HL-60/S4 treated with phorbol 12-myristate 13-acetate at 8.2 ng/mL for 4 days and 3 days (cell line): ENCODE data around the gene LNPEP.
"Not testable (repeated sequence)": the region's sequence is repeated elsewhere in the genome, so short reads cannot be mapped to it uniquely, and the experiment has no call there.

Experiments
- in situ Hi-C: fragments of 300-500 bp; cut with MboI; formaldehyde crosslinking; loops from 2 replicates; pipeline ENCODE4 v1.15.0; 2022; ENCODE audit warnings: low sequenced_read_pairs

Gene LNPEP

DNA sequence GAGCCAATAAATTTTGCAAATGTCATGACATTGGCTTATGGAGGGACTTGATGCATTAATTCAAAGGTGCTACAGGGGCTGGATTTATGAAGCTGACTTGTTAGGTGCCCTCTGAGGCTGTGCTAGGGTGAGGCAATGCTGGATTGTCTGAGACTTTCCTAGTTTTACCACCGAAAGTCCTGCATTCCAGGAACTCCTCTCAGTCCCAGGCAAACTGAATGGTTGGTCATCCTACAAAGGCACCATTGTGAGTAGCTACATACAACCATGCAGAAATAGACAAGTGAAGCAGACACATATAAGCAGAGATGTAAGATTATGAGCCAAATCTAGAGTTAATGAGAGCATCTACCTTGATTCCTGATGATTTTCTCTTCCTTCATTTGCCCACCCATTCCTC, 111.2 kb downstream of the LNPEP start:
- in situ Hi-C loops = no loop called here

DNA sequence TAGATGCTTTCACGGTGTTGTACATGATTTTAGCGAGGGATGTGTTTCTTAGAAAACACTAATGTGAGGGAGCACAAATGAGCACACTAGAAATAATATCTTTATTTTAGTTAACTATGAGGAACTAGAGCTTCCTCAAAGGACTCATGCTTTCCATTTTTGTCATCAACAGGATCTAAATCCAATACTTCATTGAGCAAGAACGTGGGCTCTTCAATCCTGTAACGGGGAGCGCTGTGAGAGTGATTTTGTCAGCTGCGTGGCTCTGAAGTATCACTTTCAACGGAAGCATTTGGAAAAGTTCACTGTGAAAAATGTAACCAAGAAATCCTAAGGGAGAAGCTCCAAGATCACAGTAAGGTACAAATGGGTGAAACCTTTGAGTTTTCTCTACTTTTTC, 113.3 kb downstream of the LNPEP start:
- in situ Hi-C loops = no loop called here

DNA sequence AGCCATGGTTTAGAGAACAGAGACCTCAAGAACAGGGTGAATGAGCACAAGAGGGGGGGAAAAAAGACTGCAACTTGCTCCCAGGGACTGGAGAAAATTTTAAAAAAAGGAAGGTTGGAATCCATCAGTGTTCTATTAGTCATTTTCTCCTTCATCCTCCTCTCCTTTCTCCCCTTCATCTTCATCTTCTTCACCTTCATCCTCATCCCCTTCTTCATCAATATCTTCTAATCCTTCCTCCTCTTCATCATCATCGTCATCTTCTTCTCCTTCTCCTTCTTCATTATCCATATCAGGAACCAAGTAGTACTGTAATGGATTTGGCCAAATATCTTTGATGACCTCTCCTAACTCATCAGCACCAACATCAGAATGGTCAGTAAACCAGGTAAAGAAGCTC, 120.4 kb downstream of the LNPEP start:
- in situ Hi-C loops = no loop called here

DNA sequence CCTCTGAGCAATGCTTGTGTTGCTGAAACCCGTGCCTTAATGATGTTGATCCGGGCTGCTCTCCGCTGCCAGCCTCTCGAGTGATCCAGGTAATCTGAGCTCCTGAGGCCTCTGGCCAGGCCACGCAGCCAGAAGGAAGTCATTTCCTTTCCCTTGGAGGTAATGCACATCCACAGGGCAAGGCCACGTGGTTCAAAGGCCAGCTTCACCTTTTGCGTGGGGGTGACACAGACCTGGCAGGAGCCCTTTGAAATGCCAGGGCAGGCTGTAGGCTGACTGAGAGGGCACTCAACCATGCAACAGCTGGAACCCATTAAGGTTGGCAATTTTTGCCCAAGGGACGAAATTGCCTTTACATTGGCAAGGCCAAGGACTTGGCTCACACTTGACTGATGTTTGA, 126.2 kb downstream of the LNPEP start:
- in situ Hi-C loops = no loop called here

DNA sequence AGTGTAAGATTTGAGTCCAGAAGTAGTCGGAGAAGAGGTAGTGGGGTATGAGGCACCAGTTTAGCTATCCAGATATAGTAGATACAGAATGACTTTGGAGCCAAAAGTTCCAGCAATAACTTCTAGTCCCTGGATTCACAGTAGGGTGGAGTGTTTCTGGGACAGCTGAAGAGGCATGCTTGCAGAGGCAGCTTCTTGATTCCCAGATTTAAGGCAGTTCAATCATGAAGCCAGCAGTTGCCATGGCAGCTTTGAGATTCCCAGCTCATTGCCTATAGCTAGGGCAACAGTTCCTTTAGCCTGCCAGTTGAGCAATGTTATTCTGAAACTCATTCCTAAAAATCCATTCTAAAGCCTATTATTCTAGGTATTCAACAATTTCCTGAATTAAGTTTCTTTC, 127.4 kb downstream of the LNPEP start:
- in situ Hi-C loops = no loop called here

DNA sequence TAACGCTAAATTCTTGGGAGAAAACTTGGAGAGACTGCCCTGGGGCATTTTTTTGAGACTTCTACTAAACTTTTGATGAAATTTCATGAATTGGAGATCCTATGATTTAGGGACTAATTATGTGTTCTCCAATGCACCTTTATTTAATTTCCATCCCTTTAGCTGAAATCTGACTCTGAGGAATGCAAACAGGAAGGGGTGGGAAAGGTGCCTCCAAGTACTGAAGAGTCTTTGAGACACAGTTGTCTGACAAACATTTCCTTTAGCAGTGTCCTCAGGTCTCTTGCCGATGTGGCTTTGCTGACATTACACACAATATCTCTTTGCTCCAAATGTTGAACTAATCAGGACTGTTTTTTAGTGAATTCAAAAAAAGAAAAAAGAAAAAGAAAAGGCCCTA, 129.6 kb downstream of the LNPEP start:
- in situ Hi-C loops = no loop called here

DNA sequence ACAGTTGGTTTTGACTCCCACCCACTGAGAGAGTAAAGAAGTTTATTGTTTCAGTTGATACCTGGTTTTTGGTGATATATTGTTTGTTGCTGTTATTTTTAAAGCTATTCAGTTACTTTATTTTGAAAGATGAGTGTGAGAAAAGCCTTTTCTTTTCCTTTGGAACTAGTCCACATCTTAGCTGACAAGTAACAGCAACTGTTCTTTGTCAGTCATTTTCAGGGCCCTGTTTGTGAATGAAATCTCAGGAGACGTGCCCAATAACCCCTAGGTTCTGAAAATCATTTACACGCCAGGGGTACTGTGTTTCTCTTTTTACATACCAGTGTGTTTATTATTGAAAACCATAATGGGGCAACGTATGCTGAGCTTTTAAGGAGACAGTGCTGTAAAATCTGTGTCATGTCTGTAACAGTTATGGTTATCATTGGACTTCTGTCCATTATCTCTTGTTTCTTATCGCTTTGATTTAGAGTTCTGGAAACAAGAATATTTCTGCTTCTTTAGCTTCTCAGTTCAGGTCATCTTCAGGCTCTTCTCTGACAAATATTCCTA, 131.5 kb downstream of the LNPEP start:
- in situ Hi-C loops = no loop called here

DNA sequence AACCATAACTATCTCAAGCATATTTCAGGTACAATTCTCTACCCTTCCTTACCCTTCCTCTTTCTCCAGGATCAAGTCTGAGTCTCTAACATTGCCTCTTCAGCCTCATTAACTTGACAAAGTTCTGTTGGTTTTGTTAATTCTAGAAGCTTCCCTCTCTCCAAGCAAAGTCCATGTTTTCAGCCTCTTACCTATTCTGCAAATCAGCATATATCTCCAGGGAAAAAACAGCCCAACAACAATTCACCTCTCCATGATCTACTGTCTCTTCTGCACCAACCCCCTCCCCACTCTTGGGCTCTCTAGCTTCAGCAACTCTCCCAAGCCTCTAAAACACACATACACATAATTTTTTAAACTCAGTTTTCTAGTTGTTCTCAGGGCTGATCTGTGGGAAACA, 134.4 kb downstream of the LNPEP start:
- in situ Hi-C loops = no loop called here

DNA sequence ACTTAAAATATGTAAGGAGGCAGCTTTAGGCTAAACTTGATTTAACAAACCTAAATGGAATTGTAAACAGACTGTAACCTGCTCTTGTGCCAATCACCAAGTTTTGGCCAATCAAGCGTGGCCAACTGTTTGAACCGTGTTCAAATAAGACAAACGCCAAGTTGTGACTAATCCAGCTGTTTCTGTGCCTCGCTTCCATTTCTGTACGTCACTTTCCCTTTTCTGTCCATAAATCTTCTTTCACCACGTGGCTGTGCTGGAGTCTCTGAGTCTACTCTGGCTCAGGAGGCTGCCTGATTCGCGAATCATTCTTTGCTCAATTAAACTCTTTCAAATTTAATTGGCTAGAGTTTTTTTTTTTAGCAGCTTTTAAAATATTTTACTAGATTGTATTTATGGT, 135.2 kb downstream of the LNPEP start:
- in situ Hi-C loops = no loop called here

DNA sequence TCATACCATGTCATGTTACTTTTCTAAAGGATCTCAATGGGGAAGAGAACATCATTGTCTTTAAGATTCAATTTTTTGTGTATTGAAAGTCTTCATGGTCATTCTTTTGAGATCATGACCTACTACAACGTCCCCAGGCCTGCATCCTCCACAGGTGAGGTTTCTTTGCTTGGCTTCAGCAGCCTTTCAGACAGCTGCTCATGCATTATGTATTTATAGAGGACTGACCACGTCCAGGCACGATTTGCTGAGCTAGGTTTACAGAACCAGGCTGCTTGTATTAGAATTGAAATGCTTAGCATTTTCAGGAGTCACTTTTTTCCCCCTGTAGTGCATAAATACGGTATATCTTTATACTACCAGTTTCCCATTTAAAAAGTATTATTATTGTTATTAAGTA, 136.1 kb downstream of the LNPEP start:
- in situ Hi-C loops = no loop called here

DNA sequence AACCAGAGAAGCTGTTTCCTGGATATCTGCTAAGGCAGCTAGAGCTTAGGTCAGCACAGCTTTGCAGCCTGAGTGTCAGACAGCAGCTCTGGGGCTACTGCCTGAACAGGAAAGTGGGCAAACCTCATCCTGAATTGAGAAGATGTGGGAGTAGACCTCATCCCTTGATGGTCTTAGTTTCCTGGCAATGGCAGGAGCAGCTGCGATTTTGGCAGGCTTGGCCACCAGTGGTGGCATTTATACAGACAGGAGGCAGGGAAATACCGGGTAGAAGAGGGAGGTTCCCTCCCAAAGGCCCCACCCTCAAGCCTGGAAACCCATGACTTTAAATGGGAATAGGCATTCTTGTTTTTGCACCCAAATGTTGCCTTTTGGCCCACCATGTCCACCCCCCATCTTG, 136.8 kb downstream of the LNPEP start:
- in situ Hi-C loops = no loop called here

DNA sequence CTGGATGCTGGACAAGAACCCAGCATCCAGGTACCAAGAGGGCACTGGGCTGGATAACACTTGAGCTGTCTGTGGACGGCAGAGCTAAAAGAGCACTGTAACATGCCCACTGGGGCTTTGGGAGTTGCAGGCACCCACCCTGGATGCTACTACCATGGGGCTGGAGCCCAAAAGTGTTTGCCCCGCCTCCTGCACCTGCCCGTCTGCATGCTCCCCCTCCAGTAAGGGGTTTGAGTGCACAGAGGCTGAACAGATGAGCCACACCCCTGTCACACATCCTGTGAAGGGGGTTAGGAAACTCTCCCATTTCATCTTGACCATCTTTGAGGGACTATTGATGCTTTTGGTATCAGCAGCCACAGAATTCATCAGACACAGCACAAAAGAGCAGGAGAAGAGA, 137.5 kb downstream of the LNPEP start:
- in situ Hi-C loops = no loop called here

DNA sequence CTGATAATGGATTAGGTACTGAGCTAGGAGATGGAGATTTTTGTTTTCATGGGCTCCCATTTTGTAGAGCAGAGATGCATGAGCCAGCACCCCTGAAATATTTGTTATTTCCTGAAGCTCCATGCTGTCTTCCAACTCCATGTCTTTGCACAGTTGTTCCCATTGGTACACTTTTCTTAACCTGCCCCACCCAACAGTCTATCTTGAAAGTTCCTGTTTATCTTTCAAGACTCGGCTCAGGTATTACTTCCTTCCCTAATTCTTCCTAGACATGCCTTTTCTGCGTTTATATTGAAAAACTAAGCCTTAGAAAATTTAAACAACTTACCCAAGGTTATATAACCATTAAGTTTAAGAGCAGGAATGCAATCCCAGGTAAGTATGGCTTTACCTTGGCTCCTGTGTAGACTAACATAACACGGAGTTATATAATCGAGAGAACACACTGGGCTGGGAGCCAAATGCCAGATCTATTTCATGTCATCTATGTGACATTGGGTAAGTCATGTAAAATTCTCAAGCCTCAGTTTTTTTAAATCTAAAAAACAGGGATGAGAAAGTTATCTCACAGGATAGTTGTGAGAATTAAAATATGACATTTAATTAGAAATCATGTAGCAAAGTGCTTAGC, 139.1 kb downstream of the LNPEP start:
- in situ Hi-C loops = no loop called here

DNA sequence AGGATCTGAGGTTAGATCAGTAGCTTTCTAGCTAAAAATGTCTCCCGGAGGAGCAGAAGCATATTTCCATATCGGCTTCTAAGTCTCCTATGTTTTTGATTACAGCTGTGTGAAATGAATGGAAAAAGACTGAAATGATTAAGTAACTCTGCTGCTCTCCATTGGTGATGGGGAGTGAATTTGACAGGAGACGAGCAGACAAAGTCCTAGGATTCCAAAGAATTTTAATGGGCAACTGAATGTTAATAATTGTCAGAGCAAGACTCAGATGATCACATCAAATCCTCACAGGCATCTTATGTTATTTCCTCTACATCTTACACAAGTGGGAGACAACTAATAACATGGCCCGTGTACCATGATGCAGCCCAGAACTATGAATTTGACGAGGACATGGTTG, 139.8 kb downstream of the LNPEP start:
- in situ Hi-C loops = no loop called here

DNA sequence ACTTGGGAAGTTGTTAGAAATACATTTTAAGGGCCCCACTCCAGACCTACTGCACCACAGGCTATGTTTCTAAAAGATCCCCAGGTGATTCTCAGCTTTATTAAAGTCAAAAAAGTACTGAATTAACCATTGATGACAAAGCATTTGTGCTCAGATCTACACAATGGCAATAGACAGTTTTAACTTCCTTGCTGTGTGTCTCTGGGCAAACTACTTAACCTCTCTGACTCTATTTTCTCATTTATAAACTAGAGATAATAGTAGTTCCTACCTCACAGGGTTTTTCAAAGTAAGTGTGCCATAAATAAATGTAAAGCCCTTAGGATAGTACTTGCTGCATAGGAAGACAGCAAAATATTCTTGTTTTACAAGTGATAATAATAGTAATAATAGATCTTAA, 140.2 kb downstream of the LNPEP start:
- in situ Hi-C loops = no loop called here

DNA sequence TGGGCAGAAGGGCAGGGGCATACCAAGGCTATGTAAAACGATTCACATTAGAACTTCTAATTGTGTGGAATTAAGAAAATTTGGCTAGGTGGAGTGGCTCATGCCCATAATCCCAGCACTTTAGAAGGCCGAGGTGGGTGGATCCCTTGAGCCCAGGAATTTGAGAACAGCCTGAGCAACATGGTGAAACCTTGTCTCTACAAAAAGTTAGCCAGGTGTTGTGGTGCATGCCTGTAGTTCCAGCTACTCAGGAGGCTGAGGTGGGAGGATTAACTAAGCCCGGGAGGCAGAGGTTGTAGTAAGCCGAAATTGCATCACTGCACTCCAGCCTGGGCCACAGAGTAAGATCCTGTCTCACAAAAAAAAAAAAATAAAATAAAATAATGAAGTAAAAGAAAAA, 141.4 kb downstream of the LNPEP start:
- in situ Hi-C loops = no loop called here

DNA sequence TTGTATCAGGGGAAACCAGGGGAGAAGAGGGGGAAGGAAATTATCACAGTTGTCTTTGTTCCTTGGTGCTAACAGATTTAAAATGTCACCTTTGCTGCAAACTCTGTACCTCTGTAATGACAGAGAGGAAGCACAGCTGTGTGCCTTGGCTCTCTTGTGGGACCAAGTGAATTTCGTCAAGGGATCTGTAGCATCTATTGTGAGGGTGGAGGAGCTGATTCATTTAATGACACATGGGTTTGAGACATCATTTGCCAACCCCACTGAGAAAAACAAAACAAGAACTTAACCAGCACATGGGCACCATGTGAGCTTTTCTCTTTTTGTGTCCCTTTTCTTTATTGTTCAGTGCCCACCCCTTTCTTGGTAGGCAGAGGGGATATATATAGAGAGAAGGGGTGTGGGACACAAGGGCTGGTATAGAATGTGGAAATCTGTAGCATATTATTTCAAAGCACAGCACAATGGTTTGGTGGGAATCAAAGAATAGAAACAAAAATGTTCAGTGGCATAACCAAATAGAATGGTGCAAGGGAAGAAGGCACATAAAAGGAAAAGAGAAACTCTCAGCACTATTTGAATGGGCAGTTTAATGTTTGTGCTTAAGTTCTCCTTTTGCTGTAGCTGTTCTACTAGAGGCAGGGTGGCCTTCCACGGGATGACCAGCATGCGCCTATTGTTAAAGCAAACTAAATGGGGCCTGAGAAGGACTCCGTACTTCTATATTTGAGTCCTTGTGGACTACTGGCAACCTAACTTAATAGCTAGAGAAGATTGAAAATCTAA, 143.3 kb downstream of the LNPEP start:
- in situ Hi-C loops = no loop called here

DNA sequence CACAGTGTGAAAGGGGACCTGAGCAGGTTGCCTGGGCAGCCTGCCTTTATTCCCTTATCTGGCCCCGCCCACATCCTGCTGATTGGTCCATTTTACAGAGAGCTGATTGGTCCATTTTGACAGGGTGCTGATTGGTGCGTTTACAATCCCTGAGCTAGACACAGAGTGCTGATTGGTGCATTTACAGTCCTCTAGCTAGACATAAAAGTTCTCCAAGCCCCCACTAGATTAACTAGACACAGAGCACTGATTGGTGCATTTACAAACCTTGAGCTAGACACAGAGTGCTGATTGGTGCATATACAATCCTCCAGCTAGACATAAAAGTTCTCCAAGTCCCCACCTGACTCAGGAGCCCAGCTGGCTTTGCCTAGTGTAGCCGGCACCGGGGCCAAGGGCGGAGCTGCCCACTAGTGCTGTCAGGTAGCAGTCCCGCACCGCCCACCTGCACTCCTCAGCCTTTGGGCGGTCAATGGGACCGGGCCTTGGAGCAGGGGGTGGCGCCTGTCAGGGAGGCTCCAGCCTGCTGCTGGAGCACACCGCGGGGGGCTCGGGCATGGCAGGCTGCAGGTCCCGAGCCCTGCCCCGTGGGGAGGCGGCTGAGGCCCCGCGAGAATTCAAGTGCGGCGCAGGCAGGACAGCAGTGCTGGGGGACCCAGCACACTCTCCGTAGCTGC, 149.0 kb downstream of the LNPEP start:
- in situ Hi-C loops = not testable (repeated sequence)

DNA sequence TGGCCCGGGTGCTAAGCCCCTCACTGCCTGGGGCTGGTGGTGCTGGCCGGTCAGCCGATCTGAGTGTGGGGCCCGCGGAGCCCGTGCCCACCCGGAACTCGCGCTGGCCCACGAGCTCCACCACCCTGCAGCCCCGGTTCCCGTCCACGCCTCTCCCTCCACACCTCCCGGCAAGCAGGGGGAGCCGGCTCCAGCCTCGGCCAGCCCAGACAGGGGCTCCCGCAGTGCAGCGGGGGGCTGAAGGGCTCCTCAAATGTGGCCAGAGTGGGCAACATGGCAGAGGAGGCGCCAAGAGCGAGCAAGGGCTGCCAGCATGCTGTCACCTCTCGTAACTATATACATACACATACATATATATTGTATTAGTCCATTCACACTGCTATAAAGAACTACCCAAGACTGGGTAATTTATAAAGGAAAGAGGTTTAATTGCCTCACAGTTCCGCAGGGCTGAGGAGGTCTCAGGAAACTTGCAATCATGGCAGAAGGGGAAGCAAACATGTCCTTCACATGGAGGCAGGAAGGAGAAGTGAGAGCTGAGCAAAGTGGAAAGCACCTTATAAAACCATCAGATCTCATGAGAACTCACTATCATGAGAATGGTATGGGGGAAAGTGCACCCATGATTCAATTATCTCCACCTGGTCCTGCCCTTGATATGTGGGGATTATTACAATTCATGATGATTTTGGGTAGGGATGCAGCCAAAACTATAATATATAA, 149.7 kb downstream of the LNPEP start:
- in situ Hi-C loops = no loop called here
